Osteocyte (in vitro differentiated cells): ENCODE results near the gene NLRC4. TPM values are rescaled to one million over a fixed set of nuclear protein-coding genes. Genes with fewer than 3 reads are reported as not detected.

ENCODE experiments used
- DNase-seq: peaks from one replicate; pipeline ENCODE4 v3.0.0; 2021; ENCODE audit warnings: mixed read lengths; ENCODE audit not compliant: unreplicated experiment; ENCODE audit errors: extremely low spot score
- H3K27ac Mint-ChIP-seq: one replicate; pipeline ENCODE4 v1.8.0; 2021; ENCODE audit warnings: mild to moderate bottlenecking, mixed read lengths; ENCODE audit not compliant: unreplicated experiment
- H3K27me3 Mint-ChIP-seq: one replicate; pipeline ENCODE4 v1.8.0; 2021; ENCODE audit warnings: mixed read lengths; ENCODE audit not compliant: unreplicated experiment
- H3K36me3 Mint-ChIP-seq: one replicate; pipeline ENCODE4 v1.8.0; 2021; ENCODE audit warnings: mixed read lengths; ENCODE audit not compliant: unreplicated experiment
- H3K4me1 Mint-ChIP-seq: one replicate; pipeline ENCODE4 v1.8.0; 2021; ENCODE audit warnings: mixed read lengths; ENCODE audit not compliant: unreplicated experiment
- H3K4me3 Mint-ChIP-seq: one replicate; pipeline ENCODE4 v1.8.0; 2021; ENCODE audit warnings: mild to moderate bottlenecking, moderate library complexity, mixed read lengths; ENCODE audit not compliant: unreplicated experiment
- H3K9me3 Mint-ChIP-seq: one replicate; pipeline ENCODE4 v1.8.0; 2021; ENCODE audit warnings: mixed read lengths; ENCODE audit not compliant: unreplicated experiment
- CTCF ChIP-seq: fragments of 200-600 bp; sonication (generic); IDR thresholded peaks from 2 replicates; pipeline ENCODE4 v1.5.0; 2021; ENCODE audit warnings: antibody characterized with exemption, mild to moderate bottlenecking, moderate library complexity
- total RNA-seq: library from RNA; stranded (reverse); gene quantifications from 2 replicates; pipeline ENCODE4 v1.2.1, GENCODE V29; 2021

The NLRC4 gene
- total RNA-seq, 1 donor from 2014 or later: not detected

DNA sequence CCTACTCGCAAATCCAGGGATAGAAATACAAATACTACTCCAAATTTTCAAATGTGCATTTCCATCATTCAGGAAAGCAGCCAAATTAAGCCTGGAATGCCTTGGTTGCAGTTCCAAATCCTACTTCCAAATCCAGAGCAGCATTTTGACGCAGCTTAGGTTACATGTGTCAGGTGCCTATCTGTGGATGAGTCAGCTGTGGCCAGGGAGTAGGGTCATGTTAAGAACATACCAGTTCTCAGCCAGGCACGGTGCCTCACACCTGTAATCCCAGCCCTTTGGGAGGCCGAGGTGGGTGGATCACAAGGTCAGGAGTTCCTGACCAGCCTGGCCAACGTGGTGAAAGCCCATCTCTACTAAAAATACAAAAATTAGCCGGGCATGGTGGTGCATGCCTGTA is 82.0 kb downstream of the NLRC4 start:
- no peak for DNase-seq
- Mint-ChIP-seq H3K36me3 (peaks cover 17% of the 10 kb centered on the region), H3K27ac (no peak overlapping the region), H3K4me3 (no peak overlapping the region), H3K27me3 (no peaks in the 10 kb centered on the region), H3K9me3 (no peaks in the 10 kb centered on the region), H3K4me1 (no peaks in the 10 kb centered on the region)
- TF ChIP-seq CTCF: no peak

Other genes starting within 250 kb of the NLRC4 start
- 54.1 and 56.4 TPM in 2 replicates for gene DPY30, start 225.1 kb downstream of the NLRC4 start, total RNA-seq
- 25.6 and 26.4 TPM in 2 replicates for gene SPAST, start 201.3 kb downstream of the NLRC4 start, total RNA-seq
- 26.8 and 28.4 TPM in 2 replicates for gene SLC30A6, start 99.0 kb downstream of the NLRC4 start, total RNA-seq
- 73.5 and 75.5 TPM in 2 replicates for gene YIPF4, start 13.0 kb upstream of the NLRC4 start, total RNA-seq
- 96.2 and 98.8 TPM in 2 replicates for gene BIRC6, start 92.1 kb upstream of the NLRC4 start, total RNA-seq